Astrocyte (in vitro differentiated cells and primary cell): ENCODE data around the gene UNC93B1.

Source experiments
- CTCF ChIP-seq: IDR thresholded peaks from 2 replicates; pipeline ENCODE4 v1.5.1; 2011; ENCODE audit warnings: low read depth, mild to moderate bottlenecking, inconsistent platforms, low read length, moderate library complexity; ENCODE audit not compliant: insufficient read depth
- EZH2 ChIP-seq: IDR thresholded peaks from 2 replicates; pipeline ENCODE4 v1.6.1; 2012; ENCODE audit warnings: mild to moderate bottlenecking, low read length, inconsistent platforms; ENCODE audit not compliant: insufficient read depth

GRCh38 chr11:68052137-68052873 is 48.4 kb upstream of the UNC93B1 start:
- TF ChIP-seq CTCF (no peak), EZH2 (no peak)
